HepG2 (cell line): ENCODE measurements around the gene IRX4.

Experiments
- BRCA1 ChIP-seq: sonication (generic); formaldehyde crosslinking; IDR thresholded peaks from 2 replicates; pipeline ENCODE4 v1.4.0; 2020; ENCODE audit warnings: missing genetic modification reagents
- CBX1 ChIP-seq: IDR thresholded peaks from one replicate; pipeline ENCODE4 v1.6.1; 2016; ENCODE audit warnings: antibody characterized with exemption, low read depth
- CREB1 ChIP-seq, 2 experiments: fragments of 450-650 bp in 1 of 2; IDR thresholded peaks; 2 replicates each; pipeline ENCODE4 v1.6.1; 2016 to 2017; ENCODE audit warnings: control low read depth in 1 of 2, mild to moderate bottlenecking in 1 of 2, missing compliant biosample characterization in 1 of 2, missing genetic modification characterization in 1 of 2
- EP300 ChIP-seq, 3 experiments: sonication (generic) in 1 of 3; formaldehyde crosslinking in 1 of 3; IDR thresholded peaks; 2 replicates each; pipeline versions ENCODE4 v1.5.1 to v1.6.1; 2011 to 2020; ENCODE audit warnings: low read depth in 2 of 3, low read length in 2 of 3, borderline replicate concordance in 1 of 3, improper control_type of control experiment in 1 of 3, mild to moderate bottlenecking in 1 of 3, missing genetic modification reagents in 1 of 3, moderate library complexity in 1 of 3
- GPBP1L1 ChIP-seq: sonication (generic); formaldehyde crosslinking; IDR thresholded peaks from 2 replicates; pipeline ENCODE4 v1.5.0; 2020; ENCODE audit warnings: mild to moderate bottlenecking, missing genetic modification reagents
- MIXL1 ChIP-seq: IDR thresholded peaks from 2 replicates; pipeline ENCODE4 v1.6.1; 2016
- TAF1 ChIP-seq: sonication (generic); formaldehyde crosslinking; IDR thresholded peaks from 2 replicates; pipeline ENCODE4 v1.4.0; 2020; ENCODE audit warnings: missing genetic modification reagents
- ZBTB40 ChIP-seq, 2 experiments: fragments of 450-650 bp in 1 of 2; sonication (generic) in 1 of 2; formaldehyde crosslinking in 1 of 2; IDR thresholded peaks; 2 replicates each; pipeline versions ENCODE4 v1.6.1 to v1.8.0; 2016 to 2022; ENCODE audit warnings: antibody characterized with exemption in 1 of 2, mild to moderate bottlenecking in 1 of 2, missing genetic modification reagents in 1 of 2
- ZBTB7A ChIP-seq: sonication (generic); formaldehyde crosslinking; IDR thresholded peaks from 2 replicates; pipeline ENCODE4 v1.8.0; 2022; ENCODE audit warnings: mild to moderate bottlenecking, missing genetic modification reagents
- ZNF552 ChIP-seq: sonication (generic); formaldehyde crosslinking; IDR thresholded peaks from 2 replicates; pipeline ENCODE4 v1.9.0; 2022; ENCODE audit warnings: missing genetic modification reagents, mild to moderate bottlenecking, borderline replicate concordance
- TF ChIP-seq, protein P1 (sequence below): sonication (generic); formaldehyde crosslinking; IDR thresholded peaks from 2 replicates; pipeline ENCODE4 v1.4.0; 2020; ENCODE audit warnings: missing genetic modification reagents, borderline replicate concordance
- TF ChIP-seq, protein P2 (sequence below): sonication (generic); formaldehyde crosslinking; IDR thresholded peaks from 2 replicates; pipeline ENCODE4 v1.8.1; 2023; ENCODE audit warnings: missing genetic modification reagents, mild to moderate bottlenecking, borderline replicate concordance

DNA sequence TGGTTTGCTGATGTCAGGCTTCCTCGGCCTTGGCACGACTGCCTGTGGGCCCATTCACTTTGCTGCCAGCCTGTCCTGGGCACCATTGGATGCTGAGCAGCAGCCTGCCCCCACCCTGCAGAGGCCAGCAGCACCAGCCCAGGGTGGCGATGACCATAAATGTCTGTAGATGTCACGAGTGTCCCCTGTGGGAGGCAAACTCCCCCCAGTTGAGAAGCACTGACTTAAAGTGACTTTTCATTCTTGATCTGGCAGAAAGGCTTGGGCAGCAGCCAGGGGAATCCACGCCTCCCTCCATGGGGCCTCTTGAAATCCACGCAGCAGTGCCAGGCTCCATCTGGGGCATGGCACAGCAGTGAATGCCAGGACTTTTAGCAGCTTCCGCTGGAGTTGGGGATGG, 21.8 kb downstream of the IRX4 start:
- TF ChIP-seq MIXL1 (CRISPR knock-in tag): no peak
- TF ChIP-seq, protein P1, sequence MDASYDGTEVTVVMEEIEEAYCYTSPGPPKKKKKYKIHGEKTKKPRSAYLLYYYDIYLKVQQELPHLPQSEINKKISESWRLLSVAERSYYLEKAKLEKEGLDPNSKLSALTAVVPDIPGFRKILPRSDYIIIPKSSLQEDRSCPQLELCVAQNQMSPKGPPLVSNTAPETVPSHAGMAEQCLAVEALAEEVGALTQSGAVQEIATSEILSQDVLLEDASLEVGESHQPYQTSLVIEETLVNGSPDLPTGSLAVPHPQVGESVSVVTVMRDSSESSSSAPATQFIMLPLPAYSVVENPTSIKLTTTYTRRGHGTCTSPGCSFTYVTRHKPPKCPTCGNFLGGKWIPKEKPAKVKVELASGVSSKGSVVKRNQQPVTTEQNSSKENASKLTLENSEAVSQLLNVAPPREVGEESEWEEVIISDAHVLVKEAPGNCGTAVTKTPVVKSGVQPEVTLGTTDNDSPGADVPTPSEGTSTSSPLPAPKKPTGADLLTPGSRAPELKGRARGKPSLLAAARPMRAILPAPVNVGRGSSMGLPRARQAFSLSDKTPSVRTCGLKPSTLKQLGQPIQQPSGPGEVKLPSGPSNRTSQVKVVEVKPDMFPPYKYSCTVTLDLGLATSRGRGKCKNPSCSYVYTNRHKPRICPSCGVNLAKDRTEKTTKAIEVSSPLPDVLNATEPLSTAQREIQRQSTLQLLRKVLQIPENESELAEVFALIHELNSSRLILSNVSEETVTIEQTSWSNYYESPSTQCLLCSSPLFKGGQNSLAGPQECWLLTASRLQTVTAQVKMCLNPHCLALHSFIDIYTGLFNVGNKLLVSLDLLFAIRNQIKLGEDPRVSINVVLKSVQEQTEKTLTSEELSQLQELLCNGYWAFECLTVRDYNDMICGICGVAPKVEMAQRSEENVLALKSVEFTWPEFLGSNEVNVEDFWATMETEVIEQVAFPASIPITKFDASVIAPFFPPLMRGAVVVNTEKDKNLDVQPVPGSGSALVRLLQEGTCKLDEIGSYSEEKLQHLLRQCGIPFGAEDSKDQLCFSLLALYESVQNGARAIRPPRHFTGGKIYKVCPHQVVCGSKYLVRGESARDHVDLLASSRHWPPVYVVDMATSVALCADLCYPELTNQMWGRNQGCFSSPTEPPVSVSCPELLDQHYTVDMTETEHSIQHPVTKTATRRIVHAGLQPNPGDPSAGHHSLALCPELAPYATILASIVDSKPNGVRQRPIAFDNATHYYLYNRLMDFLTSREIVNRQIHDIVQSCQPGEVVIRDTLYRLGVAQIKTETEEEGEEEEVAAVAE: no peak
- TF ChIP-seq EP300 (IDR thresholded peaks at IDR 0.05; ENCODE audit: low read depth in 2 of 2, low read length in 2 of 2): no peak
- no peak for TF ChIP-seq EP300 (CRISPR knock-in tag; IDR thresholded peaks at IDR 0.05; ENCODE audit: borderline replicate concordance)
- TF ChIP-seq GPBP1L1 (CRISPR knock-in tag): no peak
- TF ChIP-seq BRCA1 (CRISPR knock-in tag): no peak
- TF ChIP-seq, protein P2, sequence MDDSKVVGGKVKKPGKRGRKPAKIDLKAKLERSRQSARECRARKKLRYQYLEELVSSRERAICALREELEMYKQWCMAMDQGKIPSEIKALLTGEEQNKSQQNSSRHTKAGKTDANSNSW (CRISPR knock-in tag): no peak
- TF ChIP-seq ZBTB40 (IDR thresholded peaks at IDR 0.05): no peak
- TF ChIP-seq ZBTB40 (CRISPR knock-in tag; IDR thresholded peaks at IDR 0.05): no peak
- no peak for TF ChIP-seq ZNF552 (CRISPR knock-in tag)
- no peak for TF ChIP-seq ZBTB7A
- no peak for TF ChIP-seq TAF1 (CRISPR knock-in tag)
- TF ChIP-seq CREB1 (IDR thresholded peaks at IDR 0.05): no peak
- TF ChIP-seq CREB1 (CRISPR knock-in tag; IDR thresholded peaks at IDR 0.05): no peak
- TF ChIP-seq CBX1: no peak
